HL-60 (cell line): ENCODE results near the gene ANO9.

ENCODE experiments used
- DNase-seq, 2 experiments: peaks; one replicate each; pipeline ENCODE4 v3.0.0-alpha.2; 2010 to 2020; ENCODE audit warnings: low read depth in 1 of 2, low spot score in 1 of 2
- H3K27ac ChIP-seq: fragments of 250-450 bp; sonication (Bioruptor Pico); replicated peaks from 2 replicates; pipeline ENCODE4 v1.5.1; 2020; ENCODE audit warnings: mild to moderate bottlenecking, moderate library complexity
- H3K27me3 ChIP-seq: fragments of 250-450 bp; sonication (Bioruptor Pico); 2 replicates; pipeline ENCODE4 v1.5.1; 2021; ENCODE audit warnings: mild to moderate bottlenecking, moderate library complexity; ENCODE audit not compliant: insufficient read depth, poor library complexity, severe bottlenecking
- H3K4me3 ChIP-seq: replicated peaks from 2 replicates; pipeline ENCODE4 v1.5.1; 2011; ENCODE audit warnings: mild to moderate bottlenecking, control low read depth, low read length; ENCODE audit not compliant: insufficient read depth
- CTCF ChIP-seq: IDR thresholded peaks from one replicate; pipeline ENCODE4 v1.5.1; 2011; ENCODE audit warnings: low read length, control low read depth, inconsistent platforms; ENCODE audit not compliant: insufficient read depth
- GABPA ChIP-seq: IDR thresholded peaks from 2 replicates; pipeline ENCODE4 v1.6.1; 2012; ENCODE audit warnings: low read depth
- POLR2AphosphoS5 ChIP-seq: IDR thresholded peaks from 2 replicates; pipeline ENCODE4 v1.6.1; 2012; ENCODE audit warnings: low read depth
- REST ChIP-seq: IDR thresholded peaks from 2 replicates; pipeline ENCODE4 v1.6.1; 2012; ENCODE audit warnings: low read depth; ENCODE audit not compliant: insufficient replicate concordance
- SPI1 ChIP-seq: IDR thresholded peaks from 2 replicates; pipeline ENCODE4 v1.6.1; 2012; ENCODE audit warnings: low read depth, mild to moderate bottlenecking, borderline replicate concordance

Gene ANO9

GRCh38 chr11:462107-462890 lies 20.5 kb upstream of the ANO9 start:
- TF ChIP-seq GABPA: no peak
- no peak for TF ChIP-seq CTCF
- no peak for TF ChIP-seq SPI1
- TF ChIP-seq POLR2AphosphoS5: no peak
- TF ChIP-seq REST: no peak
- Histone ChIP-seq H3K27me3 (no peaks in the 10 kb centered on the region), H3K27ac (no peak overlapping the region), H3K4me3 (no peak overlapping the region)
- DNase-seq: no peak

GRCh38 chr11:461626-462025 lies 19.8 kb upstream of the ANO9 start:
- Histone ChIP-seq H3K4me3 (no peak overlapping the region), H3K27me3 (no peaks in the 10 kb centered on the region), H3K27ac (no peak overlapping the region)
- no peak for TF ChIP-seq POLR2AphosphoS5
- no peak for TF ChIP-seq CTCF
- TF ChIP-seq REST: no peak
- TF ChIP-seq GABPA: no peak
- no peak for TF ChIP-seq SPI1
- DNase-seq: no peak

GRCh38 chr11:460331-461199 lies 18.8 kb upstream of the ANO9 start:
- DNase-seq: no peak
- H3K27me3 ChIP-seq: no peaks in the 10 kb centered on the region
- H3K27ac ChIP-seq: no peak overlapping the region
- no peak overlapping the region for H3K4me3 ChIP-seq
- TF ChIP-seq REST (no peak), CTCF (no peak), GABPA (no peak), SPI1 (no peak)
